GM10847 (cell line): Measurements from ENCODE around the gene ARMC3.

Experiments
- POLR2A ChIP-seq: IDR thresholded peaks from 2 replicates; pipeline ENCODE4 v1.6.1; 2011; ENCODE audit not compliant: insufficient read length; ENCODE audit errors: extremely low read depth

Gene ARMC3

DNA sequence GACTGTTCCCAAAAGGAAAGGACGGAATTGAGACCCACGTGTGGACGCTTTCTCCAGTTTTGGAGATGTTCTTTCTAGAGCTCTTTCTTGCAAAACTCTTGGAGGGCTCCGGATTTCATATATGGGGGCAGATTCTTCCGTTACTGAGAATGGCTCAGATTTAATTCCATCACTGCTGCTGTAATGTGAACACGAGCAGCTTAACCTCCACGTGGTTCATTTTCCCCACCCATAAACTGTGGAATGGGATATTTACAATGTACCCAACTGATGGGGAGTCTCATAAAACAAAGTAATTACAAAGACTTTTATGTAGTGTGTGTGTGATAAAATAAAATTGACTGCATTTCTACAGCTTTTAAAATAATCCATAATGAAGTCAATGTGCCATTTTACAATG lies 152.4 kb downstream of the ARMC3 start:
- TF ChIP-seq POLR2A = no peak

DNA sequence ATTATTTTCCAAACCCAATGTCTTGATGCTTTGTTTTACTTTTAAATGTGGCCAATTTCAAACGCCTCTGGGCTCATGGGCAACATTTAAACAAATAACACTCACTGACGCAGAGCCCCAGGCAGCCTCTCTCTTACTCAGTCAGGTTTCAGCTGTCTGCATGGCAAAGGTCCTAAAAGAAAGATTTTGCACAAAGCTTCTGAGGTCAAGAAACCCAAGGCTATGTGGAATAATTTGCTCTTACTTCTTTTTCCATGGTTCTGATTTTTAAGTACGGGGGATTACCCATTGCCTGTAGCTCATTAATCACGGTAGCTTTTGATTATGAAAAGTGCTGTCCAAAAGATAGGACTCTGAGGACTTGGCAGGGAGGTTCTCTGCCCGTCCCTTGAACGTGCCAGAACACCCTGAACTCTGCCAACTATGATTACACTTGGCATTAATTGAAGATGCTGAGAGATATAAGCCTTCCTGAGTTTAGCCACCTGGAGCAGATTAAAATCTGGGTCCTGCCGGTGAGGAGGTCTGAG lies 153.4 kb downstream of the ARMC3 start:
- no peak for TF ChIP-seq POLR2A

GRCh38 chr10:23081891-23082290 lies 154.0 kb downstream of the ARMC3 start:
- TF ChIP-seq POLR2A = no peak
